Gastroesophageal sphincter (tissue), 3 donors: Measurements from ENCODE around the gene BRMS1.

Experiments
- POLR2A ChIP-seq, 2 donors: fragments of 450-650 bp; IDR thresholded peaks; one replicate each; pipeline ENCODE4 v1.6.1; 2017; ENCODE audit warnings: antibody characterized with exemption in 2 of 2, mild to moderate bottlenecking in 2 of 2, moderate library complexity in 1 of 2
- TF ChIP-seq, protein P1 (sequence below), 4 experiments: fragments of 200-600 bp in 2 of 4; fragments of 450-650 bp in 2 of 4; sonication (generic) in 1 of 4; IDR thresholded peaks; one replicate each; pipeline ENCODE4 v1.5.1; 2017 to 2019; ENCODE audit warnings: antibody characterized with exemption in 4 of 4, mild to moderate bottlenecking in 2 of 4, moderate library complexity in 2 of 4

- TF ChIP-seq, protein P1, sequence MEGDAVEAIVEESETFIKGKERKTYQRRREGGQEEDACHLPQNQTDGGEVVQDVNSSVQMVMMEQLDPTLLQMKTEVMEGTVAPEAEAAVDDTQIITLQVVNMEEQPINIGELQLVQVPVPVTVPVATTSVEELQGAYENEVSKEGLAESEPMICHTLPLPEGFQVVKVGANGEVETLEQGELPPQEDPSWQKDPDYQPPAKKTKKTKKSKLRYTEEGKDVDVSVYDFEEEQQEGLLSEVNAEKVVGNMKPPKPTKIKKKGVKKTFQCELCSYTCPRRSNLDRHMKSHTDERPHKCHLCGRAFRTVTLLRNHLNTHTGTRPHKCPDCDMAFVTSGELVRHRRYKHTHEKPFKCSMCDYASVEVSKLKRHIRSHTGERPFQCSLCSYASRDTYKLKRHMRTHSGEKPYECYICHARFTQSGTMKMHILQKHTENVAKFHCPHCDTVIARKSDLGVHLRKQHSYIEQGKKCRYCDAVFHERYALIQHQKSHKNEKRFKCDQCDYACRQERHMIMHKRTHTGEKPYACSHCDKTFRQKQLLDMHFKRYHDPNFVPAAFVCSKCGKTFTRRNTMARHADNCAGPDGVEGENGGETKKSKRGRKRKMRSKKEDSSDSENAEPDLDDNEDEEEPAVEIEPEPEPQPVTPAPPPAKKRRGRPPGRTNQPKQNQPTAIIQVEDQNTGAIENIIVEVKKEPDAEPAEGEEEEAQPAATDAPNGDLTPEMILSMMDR (IDR thresholded peaks at IDR 0.05): no peak
- no peak for TF ChIP-seq POLR2A (IDR thresholded peaks at IDR 0.05)
These were observed 31.4 kb downstream of the BRMS1 start for GRCh38 chr11:66313321-66314185.
